Measurements from ENCODE around the gene DRC1.

DNA sequence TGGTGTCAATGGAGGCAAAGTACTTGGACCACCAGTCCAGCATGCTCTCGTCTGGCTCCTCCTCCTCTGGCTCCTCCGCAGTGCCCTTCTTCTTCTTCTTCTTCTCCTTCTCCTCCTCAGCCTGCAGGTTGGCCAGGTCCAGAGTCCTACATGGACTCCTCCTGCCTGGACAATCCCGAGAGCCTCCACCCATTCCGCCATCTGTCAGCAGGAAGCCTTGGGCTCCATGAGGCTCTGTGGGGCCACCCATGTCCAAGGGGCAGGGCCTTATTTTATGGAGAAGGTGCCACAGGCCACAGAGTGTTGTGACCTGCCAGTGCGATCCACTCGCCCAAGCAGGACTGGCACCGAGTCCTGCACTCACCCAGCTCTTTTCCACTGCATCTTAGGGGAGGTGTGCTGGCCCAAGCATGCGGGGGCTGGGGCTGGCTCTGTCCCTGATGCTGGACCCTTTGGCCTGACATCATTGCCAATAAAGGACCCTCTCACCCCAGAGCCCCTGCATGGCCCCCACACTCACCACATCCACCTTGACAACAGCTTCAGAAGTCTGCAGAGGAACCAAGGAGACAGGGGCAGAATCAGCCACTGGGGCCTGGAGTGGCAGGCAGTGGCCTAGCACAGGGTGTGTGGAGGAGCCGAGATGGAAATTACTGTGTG, 69.0 kb downstream of the DRC1 start:
- TF ChIP-seq, protein P1, sequence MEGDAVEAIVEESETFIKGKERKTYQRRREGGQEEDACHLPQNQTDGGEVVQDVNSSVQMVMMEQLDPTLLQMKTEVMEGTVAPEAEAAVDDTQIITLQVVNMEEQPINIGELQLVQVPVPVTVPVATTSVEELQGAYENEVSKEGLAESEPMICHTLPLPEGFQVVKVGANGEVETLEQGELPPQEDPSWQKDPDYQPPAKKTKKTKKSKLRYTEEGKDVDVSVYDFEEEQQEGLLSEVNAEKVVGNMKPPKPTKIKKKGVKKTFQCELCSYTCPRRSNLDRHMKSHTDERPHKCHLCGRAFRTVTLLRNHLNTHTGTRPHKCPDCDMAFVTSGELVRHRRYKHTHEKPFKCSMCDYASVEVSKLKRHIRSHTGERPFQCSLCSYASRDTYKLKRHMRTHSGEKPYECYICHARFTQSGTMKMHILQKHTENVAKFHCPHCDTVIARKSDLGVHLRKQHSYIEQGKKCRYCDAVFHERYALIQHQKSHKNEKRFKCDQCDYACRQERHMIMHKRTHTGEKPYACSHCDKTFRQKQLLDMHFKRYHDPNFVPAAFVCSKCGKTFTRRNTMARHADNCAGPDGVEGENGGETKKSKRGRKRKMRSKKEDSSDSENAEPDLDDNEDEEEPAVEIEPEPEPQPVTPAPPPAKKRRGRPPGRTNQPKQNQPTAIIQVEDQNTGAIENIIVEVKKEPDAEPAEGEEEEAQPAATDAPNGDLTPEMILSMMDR (IDR thresholded peaks at IDR 0.05), result no peak
- no peak for TF ChIP-seq POLR2A (IDR thresholded peaks at IDR 0.05)
